Left ventricle myocardium inferior (tissue), 1 donor: ENCODE measurements around the gene RNF222. TPM values are rescaled to one million over a fixed set of nuclear protein-coding genes. Genes with fewer than 3 reads are reported as not detected.

Source experiments
- DNase-seq: peaks from one replicate; pipeline ENCODE4 v3.0.0-alpha.2; 2020
- H3K27ac ChIP-seq: fragments of 200-600 bp; replicated peaks from 2 replicates; pipeline ENCODE4 v1.8.0; 2021
- H3K27me3 ChIP-seq: fragments of 200-600 bp; 2 replicates; pipeline ENCODE4 v1.8.0; 2021; ENCODE audit warnings: low read depth
- H3K36me3 ChIP-seq: fragments of 200-600 bp; 2 replicates; pipeline ENCODE4 v1.8.0; 2021
- H3K4me1 ChIP-seq: fragments of 200-600 bp; 2 replicates; pipeline ENCODE4 v1.8.0; 2021
- H3K4me3 ChIP-seq: fragments of 200-600 bp; 2 replicates; pipeline ENCODE4 v1.8.0; 2021; ENCODE audit warnings: mild to moderate bottlenecking, moderate library complexity
- H3K9me3 ChIP-seq: fragments of 200-600 bp; replicated peaks from 2 replicates; pipeline ENCODE4 v1.8.0; 2021
- intact Hi-C: fragments of 100-400 bp; cut with micrococcal nuclease; formaldehyde crosslinking; loops from one replicate; pipeline ENCODE4 v1.11.0; 2022
- total RNA-seq: library from RNA; stranded (reverse); fragmentation: NEBNext Ultra II Directional; extraction: Animal tissue kit (Norgen Biotek cat#: 25700); gene quantifications from one replicate; pipeline ENCODE4 v1.2.1, GENCODE V29; 2021
- TF ChIP-seq, protein P1 (sequence below): fragments of 200-600 bp; IDR thresholded peaks from 2 replicates; pipeline ENCODE4 v1.8.0; 2021; ENCODE audit warnings: antibody characterized with exemption, mild to moderate bottlenecking, borderline replicate concordance
- donor health status: DM: no; HTN: yes; CAD: no; lungs with severe emphysema.

Gene RNF222
- total RNA-seq, 1 donor from 2014 or later: not detected

DNA sequence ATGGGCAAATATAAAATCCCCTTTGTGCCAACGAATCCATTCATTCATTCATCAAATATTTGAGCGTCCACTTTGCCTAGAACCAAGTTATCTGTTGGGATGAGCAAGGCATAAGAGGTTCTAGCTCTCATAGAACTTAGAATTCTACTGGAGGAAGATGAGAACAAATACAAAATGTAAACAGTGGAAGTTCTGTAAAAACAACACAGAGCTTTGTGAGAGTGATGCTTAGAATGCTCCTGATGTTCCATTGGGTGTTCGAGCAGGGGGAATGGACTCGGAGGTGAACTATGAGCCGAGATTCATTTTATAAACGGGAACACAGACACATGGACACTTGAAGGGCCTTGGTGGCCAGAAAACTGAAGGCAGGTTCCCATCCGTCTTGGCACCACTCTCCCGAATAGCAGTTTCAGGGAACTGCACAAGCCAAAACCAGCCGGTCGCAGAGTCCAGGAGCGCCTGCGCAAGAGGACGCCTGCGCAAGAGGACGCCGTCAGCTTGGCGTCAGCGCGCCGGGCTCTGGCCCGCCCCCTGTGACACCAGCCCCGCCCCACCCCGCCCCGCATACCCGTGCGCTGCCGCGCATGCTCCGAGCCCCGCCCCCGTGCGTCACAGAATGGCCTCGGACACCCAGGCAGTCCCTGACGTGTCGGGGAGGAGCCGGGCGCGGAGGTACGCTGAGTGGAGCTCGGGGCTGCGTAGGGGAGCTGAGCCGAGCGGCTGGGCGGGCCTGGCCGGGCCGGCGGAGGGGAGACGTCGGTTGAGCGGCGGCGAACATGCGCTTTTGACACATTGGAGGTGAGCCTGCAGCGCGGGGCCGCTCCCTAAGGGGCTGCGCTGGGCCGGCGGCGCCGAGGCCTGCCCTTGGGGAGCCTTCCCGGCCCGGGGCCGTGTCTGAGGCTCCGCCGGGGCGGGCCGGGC lies 37.9 kb upstream of the RNF222 start, which contains the start of gene NDEL1:
TSS of gene NDEL1 (plus strand) at position 640 of the 924 bp plus-strand sequence. CDS start 8,388 bp downstream, outside the sequence.
- H3K4me1 ChIP-seq: peaks cover 60% of the 10 kb centered on the region

DNA sequence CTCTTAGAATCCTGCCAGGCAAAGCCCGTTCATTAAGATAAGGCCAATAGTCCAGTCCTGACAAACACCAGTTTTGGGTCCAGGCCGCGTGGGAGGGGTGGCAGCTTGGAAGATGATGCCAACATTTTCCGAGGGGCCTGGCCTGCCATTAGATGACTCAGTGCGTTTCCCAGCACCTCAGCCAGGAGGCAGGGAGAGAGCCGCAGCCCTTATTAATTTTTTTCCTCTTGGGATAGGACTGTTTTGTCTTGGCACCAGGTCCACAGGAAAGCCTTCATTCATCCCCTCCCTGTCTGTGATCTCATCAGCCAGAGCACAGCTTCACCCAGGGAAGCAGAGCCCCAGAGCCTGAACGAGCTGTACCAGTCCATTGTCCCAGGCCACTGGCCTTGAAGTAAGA lies 33.3 kb upstream of the RNF222 start:
- H3K4me3 ChIP-seq: no peak overlapping the region
- intact Hi-C loops: no loop called here
- no peaks in the 10 kb centered on the region for H3K27me3 ChIP-seq
- no peaks in the 10 kb centered on the region for H3K9me3 ChIP-seq
- TF ChIP-seq, protein P1, sequence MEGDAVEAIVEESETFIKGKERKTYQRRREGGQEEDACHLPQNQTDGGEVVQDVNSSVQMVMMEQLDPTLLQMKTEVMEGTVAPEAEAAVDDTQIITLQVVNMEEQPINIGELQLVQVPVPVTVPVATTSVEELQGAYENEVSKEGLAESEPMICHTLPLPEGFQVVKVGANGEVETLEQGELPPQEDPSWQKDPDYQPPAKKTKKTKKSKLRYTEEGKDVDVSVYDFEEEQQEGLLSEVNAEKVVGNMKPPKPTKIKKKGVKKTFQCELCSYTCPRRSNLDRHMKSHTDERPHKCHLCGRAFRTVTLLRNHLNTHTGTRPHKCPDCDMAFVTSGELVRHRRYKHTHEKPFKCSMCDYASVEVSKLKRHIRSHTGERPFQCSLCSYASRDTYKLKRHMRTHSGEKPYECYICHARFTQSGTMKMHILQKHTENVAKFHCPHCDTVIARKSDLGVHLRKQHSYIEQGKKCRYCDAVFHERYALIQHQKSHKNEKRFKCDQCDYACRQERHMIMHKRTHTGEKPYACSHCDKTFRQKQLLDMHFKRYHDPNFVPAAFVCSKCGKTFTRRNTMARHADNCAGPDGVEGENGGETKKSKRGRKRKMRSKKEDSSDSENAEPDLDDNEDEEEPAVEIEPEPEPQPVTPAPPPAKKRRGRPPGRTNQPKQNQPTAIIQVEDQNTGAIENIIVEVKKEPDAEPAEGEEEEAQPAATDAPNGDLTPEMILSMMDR: peak; percentile 12
- peak; percentile 58 for DNase-seq
- H3K4me1 ChIP-seq: peaks cover 21% of the 10 kb centered on the region
- H3K36me3 ChIP-seq: no peaks in the 10 kb centered on the region
- peak overlapping the region; percentile 75 for H3K27ac ChIP-seq

More for the DNA sequence above, 37.9 kb upstream of the RNF222 start, which contains the start of gene NDEL1:
- H3K36me3 ChIP-seq: peaks cover 18% of the 10 kb centered on the region
- H3K27ac ChIP-seq: peak within 1 kb of the TSS; percentile 100
- no peaks in the 10 kb centered on the region for H3K9me3 ChIP-seq
- TF ChIP-seq, protein P1: no peak
- peak; percentile 99 for DNase-seq
- intact Hi-C loops: no loop called here
- H3K27me3 ChIP-seq: no peaks in the 10 kb centered on the region
- H3K4me3 ChIP-seq: peak within 1 kb of the TSS; percentile 99

DNA sequence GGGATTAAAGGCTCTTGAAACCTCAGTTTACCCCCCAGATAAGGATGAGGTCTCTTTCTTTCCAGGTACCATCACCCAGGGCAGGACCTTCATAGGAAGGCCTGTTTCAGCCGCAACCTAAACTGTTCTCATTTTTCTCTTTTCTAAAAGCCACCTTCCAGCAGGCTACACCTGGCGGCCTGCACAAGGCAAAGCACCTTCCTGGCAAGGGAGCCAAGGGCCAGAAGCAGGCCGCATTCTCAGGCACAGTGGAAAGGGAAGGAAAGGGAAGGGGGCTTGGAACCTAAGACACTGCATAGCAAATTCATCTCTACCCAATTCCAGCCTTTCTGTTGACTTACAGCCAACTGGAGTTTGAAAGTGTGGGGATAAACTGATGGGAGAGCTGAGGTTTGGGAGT lies 29.2 kb upstream of the RNF222 start:
- Histone ChIP-seq H3K27me3 (no peaks in the 10 kb centered on the region), H3K4me1 (peaks cover 13% of the 10 kb centered on the region), H3K9me3 (peaks cover 7% of the 10 kb centered on the region), H3K36me3 (no peaks in the 10 kb centered on the region), H3K4me3 (no peak overlapping the region), H3K27ac (no peak overlapping the region)
- DNase-seq: no peak
- intact Hi-C loops: no loop called here
- TF ChIP-seq, protein P1: no peak

DNA sequence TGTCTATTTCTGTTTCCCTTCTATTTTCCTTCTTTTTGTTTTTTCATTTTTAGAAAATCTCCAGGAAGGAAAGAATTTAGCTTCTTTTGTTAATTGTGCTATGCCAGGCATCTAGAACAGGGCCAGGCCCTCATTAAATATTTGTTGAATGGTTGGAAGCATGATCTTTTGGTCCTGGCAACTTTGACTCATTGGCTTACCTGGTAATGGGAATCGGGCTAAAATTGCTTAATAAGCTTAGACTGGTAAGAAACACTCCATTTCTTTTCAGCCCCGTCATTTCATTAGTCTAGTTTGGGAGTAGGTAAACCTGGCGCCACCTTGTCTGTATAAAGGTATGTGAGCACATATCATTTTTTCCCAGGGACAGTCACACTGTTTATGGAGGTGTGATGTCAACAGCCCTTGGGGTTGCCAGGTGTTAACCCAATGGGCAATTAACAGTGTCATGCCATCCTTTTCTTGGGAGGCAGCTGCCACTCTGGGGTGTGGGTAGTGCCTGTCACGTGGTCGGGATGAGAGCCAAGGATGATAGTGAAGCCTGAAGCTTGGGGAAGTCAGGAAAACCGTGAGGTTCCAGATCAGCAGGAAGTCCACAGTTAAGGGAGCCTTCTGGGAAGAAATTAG lies 28.6 kb upstream of the RNF222 start:
- TF ChIP-seq, protein P1: no peak
- intact Hi-C loops: no loop called here
- no peak for DNase-seq

DNA sequence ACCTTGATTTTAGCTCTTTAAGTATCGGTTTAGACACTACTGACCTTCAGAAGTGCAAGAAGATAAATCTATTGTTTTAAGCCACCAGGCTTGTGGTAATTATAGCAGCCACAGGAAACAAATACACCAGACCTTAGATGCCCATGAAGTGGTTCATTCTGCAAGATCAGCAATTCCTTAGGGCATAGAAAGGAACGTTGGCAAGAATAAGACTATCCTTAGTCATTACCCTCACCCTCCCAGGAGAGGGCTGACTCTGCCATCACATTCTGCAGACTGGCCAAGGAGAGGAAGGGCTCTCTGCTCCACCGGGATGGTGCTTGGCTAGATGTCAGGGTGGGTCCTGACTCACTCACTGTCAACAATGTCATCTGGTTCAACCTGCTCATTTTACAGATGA lies 23.9 kb upstream of the RNF222 start:
- Histone ChIP-seq H3K27me3 (no peaks in the 10 kb centered on the region), H3K4me3 (no peak overlapping the region), H3K27ac (no peak overlapping the region), H3K9me3 (peaks cover 7% of the 10 kb centered on the region), H3K36me3 (no peaks in the 10 kb centered on the region), H3K4me1 (peaks cover 17% of the 10 kb centered on the region)
- DNase-seq: no peak
- TF ChIP-seq, protein P1: no peak
- intact Hi-C loops: no loop called here

More for the DNA sequence above, 28.6 kb upstream of the RNF222 start:
- Histone ChIP-seq H3K27ac (no peak overlapping the region), H3K9me3 (peaks cover 7% of the 10 kb centered on the region), H3K36me3 (no peaks in the 10 kb centered on the region), H3K4me3 (no peak overlapping the region), H3K27me3 (no peaks in the 10 kb centered on the region), H3K4me1 (peaks cover 7% of the 10 kb centered on the region)
